Islet of Langerhans (tissue), 1 donor: ENCODE data around the gene CA11.
"Not testable (repeated sequence)": the region's sequence is repeated elsewhere in the genome, so short reads cannot be mapped to it uniquely, and the experiment has no call there.

ENCODE experiments used
- FAIRE-seq: peaks from one replicate; lab custom pipeline; 2011; peaks lifted over from hg19 to GRCh38; lab: Jason Lieb, UNC

The CA11 gene

DNA sequence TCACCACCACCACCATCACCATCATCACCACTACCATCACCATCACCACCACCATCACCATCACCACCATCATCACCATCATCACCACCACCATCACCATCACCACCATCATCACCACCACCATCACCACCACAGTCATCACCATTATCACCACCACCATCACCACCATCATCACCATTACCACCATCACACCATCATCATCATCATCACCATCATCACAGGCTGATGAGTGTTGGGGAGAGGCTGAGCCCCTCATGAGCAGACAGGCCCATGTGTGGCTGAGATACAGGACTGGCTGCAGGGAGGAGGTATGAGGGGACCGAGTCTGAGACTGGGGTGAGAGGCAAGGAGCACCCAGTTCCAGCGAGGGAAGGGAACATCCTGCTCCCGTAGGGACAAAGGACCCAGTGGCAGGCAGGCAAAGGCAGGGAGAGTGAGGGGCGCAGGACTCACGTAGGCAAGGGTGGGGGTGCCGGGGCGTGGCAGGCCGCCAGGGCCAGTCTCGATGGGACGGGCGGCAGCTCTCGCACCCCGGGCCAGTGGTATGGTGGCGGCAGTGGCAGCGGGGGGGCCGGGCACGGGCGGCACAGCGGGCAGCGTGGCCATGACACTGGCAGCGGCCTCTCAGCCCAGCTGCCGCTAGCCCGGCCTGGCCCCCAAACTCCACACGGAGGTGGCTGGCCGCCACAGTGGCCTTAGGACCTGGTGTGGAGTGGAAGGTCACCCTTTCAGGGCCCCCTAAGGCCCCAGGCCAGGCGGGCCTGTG is 24.1 kb upstream of the CA11 start:
- no peak for FAIRE-seq

DNA sequence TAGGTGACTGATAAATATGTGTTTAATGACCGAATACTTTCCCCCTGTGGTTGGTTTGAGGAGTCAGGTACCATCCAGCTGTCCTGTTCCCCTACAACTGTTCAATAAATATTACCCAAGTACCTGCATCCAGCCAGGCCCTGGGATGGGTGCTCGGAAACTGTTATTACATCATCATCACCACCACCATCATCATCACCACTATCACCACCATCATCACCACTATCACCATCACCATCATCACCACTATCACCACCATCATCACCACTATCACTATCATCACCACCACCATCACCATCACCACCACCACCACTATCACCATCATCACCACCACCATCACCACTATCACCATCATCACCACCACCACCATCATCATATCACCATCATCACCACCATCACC is 22.8 kb upstream of the CA11 start:
- FAIRE-seq = no peak

DNA sequence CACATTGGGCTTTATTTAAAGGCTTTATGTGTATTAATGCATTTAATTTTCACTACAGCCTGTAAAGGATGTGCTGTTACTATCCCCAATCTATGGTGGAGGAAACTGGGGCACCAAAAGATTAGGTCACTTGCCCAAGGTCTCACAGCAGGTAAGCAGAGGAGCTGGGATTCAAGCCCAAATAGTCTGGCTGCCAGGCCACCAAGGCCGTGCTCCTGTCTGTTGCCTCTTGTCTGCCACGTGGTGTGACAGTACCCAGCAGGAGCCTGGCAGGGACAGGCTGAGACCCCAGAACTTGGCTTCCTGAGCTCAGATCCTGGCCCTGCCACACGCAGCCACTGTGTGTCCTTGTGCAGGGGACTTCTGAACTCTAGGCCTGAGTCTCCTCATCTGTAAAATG is 22.3 kb upstream of the CA11 start:
- no peak for FAIRE-seq

DNA sequence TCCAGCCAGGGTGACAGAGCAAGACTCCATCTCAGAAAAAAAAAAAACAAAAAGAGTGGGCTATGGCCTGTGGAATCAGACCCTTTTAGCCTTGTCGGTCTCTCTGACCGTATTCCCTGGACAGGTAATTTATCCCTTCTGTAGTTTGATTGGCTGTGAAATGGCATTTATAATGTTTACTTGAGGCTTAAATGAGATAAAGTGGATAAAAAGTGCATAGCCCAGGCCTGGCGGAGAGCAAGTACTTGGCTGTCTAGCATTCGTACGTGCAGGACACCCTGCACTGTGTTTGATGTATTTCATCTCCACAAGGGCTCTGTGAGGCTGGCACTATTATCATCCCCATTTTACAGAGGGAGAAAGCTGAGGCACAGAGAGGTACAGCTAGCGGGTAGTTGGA is 19.8 kb upstream of the CA11 start:
- no peak for FAIRE-seq

DNA sequence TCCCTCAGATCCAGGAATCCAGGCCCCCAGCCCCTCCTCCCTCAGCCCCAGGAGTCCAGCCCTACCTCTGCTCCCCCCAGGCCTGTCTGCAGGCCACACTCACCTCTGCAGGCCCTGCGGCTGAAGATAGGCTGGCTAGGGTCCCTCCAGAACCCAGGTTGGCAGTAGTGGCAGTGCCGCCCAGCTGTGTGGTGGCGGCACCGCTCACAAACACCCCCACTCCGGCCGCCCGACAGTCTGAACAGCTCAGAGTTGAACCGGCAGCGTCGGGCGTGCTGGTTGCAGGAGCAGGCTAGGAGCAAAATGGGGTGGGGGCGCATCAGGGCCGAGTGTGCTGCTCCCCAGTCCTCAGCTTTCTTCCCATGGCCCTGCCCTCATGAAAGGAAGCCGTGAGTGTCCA is 18.5 kb upstream of the CA11 start:
- no peak for FAIRE-seq

DNA sequence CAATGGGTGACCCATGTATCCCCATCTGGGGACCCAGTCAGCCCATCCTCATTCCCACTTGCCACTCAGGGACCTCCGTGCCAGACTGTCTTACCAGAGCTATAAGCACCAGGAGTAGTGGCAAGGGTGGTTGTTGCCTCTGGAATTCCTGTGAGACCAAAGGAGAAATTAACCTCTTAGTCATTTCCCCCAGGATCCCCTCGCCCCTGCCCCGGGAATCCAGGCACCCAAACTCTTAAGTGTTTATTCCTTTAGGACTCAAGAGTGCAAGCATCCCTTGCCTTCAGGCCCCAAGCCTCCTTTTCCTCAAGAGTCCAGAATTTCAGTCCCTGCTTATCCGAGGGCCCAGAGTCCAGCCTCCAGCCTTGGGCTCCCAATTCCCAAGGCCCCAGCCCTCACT is 17.7 kb upstream of the CA11 start:
- FAIRE-seq = no peak

DNA sequence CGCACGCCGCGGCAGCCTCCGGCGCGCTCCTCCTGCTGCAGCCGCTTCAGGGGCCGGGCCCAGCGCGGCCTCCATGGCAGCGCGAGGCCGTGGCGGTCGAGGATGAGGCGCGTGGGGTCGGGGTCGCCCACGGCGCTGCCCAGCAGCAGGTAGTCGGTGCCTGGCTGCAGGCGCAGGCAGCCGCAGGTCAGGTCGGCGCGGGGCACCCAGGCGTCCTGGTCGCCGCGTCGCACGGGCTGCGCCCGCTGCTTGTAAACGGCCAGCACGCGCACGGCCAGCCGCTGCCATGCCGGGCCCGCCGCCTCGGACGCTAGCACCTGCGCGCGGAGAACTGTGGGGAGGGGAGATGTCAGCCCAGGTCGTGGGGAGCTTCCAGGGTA is 15.7 kb upstream of the CA11 start:
- FAIRE-seq = no peak

DNA sequence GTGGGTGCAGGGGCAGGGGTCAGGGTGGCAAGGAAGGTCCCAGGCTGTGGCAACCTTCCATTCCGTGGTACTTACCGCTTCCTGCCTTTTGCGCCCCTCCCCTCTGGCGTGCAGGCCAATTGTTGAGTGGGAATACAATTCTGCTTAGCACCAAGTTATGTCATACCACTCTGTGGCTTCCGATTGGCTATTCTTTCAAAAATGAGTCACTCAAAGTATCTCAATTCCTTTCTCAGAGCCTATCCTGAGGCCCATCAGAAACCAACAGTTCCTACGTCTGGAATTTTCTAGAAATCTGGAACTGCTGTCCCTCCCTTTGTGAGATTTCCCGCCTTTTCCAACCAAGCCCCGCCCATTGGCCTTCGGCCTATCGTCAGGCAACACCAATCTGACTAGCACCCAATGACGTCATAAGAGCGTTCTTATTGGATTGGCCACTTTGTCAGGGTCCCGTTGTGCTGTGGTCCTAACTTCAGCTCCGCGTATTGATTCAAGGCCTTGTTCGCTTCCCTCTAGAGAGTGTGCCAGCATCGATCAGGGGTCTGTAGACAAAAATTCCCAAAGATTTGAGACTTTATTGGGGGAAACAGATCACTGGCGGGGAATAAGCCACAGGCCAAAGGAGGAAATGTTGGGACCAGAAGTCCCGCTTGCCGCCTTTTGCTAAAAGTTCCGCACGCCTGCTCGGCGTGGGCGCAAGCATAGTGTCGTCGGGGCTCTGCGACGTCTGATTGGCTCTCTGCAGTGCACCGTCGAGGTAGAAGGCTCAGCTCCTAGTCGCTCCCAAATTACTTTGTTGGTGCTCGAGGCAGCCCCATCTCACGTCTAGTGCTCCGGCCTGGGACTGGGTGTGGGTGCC is 15.1 kb upstream of the CA11 start:
- FAIRE-seq = peak; percentile 88

DNA sequence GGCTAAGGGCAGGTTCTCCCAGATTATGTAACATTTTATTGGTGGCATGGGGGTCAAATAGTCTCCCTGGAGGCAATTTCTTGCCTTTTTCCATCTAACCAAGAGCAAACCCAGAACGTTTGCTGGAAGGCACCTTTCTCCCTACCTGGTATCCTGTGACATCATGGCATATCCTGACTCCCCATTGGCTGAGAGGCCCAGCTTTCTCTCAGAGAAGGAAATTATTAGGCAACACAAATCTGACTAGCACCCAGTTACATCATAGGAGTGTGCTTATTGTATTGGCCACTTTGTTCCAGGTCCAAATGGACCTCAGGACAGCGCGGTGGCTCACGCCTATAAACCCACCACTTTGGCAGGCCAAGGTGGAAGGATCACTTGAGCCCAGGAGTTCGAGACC is 13.8 kb upstream of the CA11 start:
- FAIRE-seq = no peak

DNA sequence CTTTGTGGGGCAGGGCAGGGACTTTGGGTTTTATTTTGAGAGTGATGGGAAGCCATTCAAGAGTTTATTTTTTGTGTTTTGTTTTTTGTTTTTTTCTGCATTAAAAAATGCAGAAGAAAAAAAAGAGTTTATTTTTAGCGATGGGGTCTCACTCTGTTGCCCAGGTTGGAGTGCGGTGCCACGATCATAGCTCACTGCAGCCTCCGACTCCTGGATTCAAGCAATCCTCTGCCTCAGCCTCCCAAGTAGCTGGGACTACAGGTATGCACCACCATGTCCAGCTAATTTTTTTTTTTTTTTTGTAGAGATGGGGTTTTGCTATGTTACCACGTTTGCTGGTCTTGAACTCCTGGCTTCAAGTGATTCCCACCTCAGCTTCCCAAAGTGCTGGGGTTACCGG is 12.5 kb upstream of the CA11 start:
- no peak for FAIRE-seq

DNA sequence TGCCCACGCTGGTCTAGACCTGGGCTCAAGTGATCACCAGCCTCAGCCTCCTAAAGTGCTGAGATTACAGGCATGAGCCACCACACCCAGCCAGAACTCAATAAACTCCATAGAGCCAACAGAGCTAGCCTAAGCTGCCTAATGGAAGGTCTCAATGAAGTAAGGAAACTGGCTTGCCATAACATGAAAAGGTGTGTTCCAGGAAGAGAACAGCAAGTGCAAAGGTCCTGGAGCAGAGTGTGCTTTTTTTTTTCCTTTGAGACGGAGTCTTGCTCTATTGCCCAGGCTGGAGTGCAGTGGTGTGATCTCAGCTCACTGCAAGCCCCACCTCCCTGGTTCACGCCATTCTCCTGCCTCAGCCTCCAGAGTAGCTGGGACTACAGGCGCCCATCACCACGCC is 11.8 kb upstream of the CA11 start:
- FAIRE-seq = not testable (repeated sequence)

DNA sequence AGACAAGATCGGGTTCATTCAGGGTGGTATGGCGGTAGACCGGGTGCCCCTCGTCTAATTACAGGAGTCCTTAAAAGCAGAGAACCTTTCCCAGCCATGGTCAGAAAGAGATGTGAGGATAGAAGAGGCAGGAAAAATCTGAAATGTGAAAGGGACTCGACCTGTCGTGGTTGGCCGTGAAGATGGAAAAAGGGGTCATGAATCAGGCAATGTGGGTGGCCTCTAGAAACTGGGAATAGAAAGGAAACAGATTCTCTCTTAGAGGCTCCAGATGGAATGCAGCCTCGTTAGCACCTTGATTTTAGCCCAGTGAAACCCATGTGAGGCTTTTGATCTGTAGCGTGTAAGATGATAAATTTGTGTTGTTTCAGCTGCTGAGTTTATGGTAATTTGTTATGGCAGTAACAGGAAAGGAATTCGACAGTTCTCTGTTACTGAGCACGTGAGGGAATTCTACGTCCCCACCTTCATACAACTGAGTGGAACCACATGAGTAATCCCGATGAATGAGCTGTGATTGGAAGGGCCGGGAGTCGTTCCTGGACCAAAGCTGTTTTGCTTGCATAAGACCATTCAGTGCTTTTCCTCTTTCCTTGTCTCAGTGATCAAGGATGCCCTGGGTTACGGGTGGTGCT is 11.0 kb upstream of the CA11 start:
- no peak for FAIRE-seq

DNA sequence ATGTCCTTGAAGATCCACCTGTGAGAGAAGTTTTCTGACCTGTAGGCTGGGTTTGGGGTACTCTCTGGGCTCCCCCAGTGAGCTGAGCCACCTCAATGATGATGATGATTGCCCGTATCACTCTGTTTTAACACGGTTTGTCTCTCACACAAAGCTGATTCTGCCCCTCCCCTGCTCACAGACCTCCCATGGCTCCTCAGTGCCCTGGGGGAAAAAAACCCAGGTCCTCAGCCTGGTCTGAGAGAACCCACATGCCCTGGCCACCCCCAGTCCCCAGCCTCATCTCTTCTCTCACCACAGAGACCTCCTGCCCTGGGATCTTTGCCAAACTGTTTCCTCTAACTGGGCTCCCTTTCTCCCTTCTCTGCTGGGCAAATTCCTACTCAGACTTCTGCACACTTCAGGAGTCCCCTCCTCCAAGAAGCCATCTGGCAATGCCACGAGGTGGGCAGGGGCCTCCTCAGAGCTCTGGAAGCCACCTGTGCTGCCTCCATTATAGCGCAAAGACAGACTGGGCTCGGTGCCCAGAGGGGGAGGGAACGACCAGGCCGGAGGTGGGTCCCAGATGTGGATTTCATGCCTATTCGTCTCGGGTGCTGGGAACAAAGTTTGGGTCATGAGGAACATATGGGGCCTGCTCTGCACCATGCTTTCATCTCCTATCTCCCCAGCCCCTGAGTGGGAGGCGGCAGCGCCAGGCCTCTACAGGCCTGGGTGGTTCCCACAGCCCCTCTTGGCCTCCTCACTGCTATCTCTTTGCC is 8.5 kb upstream of the CA11 start:
- no peak for FAIRE-seq

DNA sequence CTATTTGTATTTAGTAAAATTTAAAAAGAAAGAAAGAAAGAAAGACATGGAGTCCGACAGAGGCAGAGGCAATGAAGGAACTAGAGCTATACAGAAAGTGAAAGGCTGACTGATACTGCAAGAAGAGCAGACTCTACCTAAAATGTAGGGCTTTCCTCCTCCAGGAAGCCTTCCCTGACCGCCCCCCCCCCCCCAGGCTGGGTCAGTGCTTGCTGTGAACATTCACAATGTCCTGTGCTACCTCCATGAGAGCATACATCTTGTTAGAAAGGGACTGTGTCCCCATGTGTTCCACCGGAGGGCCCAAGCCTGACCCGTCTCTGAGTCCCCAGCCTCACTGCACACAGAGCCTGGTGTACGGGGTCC is 5.7 kb upstream of the CA11 start:
- FAIRE-seq = no peak

DNA sequence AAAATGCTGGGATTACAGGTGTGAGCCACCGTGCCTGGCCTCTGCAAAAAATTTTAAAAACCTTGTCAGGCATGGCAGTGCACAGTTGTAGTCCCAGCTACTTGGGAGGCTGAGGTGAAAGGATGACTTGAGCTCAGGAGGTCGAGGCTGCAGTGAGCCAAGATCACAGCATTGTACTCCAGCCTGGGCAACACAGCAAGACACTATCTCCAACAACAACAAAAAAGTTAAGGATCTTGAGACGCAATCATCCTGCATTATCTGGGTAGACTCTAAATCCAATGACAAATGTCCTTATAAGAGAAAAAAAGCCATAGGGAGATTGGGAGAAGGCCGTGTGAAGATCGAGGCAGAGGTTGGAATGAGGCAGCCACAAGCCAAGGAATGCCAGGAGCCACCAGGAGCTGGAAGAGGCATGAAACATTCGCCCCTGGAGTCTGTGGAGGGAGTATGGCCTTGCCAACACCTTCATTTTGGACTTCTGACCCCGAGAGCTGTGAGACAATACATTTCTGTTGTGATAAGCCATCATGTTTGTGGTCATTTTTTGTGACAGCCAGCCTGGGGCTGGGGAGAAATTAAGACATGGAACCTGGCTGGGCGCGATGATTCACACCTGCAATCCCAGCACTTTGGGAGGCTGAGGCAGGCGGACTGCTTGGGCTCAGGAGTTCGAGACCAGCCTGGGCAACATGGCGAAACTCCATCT is 5.1 kb upstream of the CA11 start:
- FAIRE-seq = no peak

DNA sequence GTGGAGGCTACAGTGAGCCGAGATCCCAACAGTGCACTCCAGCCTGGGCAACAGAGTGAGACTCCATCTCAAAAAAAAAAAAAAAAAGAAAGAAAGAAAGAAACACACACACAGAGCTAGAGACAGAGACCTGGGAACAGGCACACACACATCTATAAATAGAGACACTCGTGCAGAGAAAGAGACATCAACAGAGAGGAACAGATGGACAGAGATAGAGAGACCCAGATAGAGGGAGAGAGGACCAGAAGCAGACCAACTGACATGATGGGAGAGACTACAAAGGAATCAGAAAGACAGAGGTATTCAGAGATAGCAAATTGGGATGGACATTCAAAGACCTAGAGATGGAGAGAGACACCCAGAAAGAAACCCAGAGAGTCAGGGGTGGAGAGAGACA is 2.1 kb upstream of the CA11 start:
- no peak for FAIRE-seq

DNA sequence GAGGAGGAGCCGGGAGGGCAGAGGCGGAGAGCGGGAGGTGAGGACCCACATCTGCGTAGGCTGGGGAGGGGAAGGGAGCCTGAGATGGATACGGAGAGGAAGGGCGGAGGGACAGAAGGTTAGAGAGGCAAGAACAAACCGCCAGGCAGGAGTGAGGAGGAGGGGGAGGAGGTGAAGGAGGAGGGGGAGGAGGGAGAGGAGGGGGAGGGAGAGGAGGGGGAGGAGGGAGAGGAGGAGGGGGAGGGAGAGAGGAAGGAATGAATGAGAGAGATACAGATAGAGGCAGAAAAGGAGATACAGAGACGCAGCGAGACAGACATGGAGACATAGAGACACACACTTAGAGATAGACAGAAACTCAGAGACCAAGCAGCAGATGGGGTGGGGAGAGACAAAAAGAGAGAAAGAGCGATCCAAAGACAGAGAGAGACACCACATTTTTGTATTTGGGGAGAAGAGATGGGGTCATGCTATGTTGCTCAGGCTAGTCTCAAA is 782 bp upstream of the CA11 start:
- no peak for FAIRE-seq

DNA sequence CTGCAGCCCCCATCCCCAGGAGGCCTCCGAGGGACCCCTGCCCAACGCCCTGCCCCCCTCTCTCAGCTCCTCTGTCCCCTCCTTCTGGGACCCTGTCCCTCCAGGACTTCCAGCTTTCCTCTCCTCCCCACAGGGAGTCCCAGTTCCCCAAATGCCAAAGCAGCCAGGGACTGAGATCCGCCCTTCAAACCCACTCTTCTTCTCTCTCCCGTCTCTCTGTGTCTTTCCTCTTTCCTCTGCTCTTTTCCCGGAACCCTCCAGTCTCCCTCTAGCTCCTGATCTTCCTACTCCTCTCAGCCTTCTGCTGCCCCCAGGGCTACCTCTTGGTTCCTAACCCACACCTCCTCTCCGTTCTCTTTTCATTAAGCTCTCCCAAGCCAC is 377 bp downstream of the CA11 start:
- FAIRE-seq = no peak

DNA sequence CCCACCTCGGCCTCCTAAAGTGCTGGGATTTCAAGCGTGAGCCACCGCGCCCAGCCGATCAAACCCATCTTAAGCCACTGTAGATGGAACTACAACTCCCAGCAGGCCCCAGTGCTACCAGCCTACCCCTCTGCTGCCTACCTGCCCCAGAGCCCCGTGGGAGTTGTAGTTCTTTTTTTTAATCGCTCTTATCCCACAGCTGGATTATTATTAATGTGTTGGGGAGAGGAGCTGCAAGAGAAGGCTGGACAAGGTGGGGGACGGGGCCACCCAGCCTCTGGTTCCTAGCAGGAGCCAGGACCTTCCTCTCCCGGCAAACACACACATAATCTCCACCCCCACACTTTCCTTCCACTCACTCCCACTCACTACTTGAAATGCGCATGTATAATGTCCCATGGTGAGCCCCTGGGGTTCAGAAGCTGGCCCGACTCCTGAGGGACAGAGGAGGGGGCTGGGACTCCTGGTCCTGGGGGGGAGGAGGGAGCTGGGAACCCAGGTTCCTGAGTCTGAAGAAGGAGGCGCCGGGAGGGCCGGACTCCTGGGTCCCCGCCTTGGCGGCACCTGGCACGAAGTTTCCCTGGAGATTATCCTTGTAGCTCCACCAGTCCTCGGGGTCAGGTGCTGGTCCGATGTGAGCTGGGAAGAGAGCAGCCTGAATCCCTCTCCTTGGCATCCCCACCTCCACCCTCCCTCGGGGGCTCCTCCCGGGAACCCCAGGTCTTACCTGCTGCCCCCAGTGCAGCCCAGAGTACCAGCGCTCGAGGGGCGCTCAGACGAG is 958 bp downstream of the CA11 start:
- FAIRE-seq = no peak

DNA sequence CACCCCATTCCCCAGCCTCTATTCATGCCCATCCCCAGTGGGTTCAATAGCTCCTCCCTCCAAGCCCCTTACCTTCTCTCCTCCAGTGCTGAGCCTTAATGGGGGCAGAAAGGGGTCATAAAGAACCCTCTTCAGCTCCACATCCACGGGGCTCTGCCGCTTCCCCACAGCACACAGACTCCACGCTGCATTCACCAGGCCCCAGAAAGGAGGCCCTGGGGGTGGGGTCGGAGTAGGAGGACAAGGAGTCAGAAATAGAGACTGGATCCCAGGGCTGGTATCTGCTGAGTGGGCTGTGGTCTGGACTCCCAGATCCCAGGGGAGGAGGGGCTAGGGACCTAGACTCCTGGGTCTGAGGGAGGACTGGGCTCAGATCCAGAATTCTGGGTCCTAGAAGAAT is 1.6 kb downstream of the CA11 start:
- no peak for FAIRE-seq

DNA sequence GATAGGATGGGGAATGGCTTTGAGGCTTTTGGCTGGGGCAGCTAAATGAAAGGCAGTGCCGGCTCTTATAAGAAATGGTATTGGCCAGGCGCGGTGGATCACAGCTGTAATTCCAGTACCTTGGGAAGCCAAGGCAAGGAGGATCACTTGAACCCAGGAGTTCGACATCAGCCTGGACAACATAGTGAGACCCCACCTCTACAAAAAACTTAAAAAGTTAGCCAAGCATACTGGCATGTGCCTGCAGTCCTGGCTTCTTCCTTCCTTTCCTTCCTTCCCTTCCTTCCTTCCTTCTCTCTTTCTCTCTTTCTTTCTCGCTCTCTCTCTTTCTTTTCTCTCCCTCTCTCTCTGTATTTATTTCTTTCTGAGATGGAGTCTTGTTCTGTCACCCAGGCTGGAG is 3.1 kb downstream of the CA11 start:
- no peak for FAIRE-seq
